Fibroblast of skin of right biceps (primary cell): Measurements from ENCODE around the gene CACNA2D4.

Experiments used
- DNase-seq: peaks from one replicate; pipeline ENCODE4 v3.0.0-alpha.2; 2013

The CACNA2D4 gene

DNA sequence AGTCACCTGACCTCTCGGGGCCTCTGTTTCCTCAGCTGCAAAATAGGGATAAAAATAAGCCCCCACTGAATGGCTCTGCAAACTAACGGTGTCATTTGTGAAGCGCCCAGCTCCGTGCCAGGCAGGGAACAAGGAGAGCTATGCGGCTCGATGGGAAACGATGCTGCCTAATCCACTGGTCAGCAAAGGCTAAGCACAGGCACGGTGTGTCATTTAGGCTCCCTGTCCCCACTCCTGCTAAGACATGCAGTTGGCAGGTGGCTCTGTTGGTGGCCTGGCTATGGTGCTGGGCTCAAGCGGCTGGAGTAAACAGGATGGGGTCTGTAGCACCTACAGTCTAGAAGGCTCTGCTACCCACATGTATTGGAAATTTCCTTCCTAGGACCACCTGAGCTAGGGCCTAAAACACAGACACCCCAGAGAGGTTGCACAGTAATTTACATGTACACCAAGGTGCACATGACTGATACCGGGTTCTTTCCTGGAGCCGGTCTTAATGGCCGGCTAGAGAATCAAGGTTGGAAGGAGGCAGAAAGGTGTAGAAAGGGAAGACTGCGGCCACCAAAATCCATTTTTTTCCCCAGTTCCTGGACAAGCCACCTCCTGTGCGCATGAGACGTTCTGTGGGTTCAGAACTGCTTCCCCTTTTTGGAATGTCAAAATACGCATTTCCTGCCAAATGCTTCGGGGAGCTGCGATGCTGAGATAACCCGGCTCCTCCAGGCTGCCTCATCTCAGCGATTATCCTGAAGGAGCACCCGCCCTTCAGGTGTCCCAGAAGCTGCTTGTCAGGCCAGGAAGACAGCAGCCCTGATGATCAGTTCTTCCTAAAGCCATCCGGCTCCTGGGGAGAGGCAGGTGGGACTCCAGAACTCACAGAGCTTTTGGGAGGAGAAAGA is 1.0 kb downstream of the CACNA2D4 start:
- DNase-seq = no peak

DNA sequence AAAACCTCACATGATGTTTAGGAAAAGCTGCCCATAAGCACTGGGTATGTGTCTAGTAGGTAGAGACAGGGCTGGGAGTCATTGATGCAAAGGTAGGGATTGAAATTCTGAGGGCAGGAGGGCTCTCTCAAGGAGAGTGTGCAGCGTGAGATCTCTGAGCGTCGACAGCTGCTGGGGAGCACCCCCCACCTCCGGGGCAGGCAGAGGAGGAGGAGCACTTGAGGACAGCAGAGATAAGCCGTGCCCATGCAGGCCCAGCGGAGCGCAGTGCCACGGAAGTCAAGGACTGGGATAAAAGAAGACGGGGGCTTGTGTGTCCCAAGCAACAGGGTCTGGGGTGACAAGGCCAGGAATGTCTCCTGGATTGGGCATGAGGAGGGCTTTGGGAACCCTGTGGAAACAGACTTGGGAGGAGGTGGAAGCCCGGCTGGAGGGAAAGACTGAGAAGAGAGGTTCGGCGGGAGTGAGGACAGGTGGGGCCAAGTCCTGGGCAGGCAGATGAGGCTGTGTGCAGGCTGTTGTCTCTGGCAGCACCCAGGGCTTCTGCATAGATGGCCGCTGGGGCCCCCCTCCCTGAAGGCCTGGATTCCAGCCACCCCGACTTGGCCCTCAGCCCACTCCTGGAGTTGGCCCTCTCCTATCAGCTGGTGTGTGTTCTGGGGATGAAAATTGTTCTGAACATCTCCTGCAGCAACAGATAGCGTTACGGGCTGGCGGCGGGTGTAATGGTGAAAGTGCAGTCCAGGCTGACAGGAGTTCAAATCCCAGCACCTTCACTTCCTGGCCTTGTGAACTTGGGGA is 1.9 kb downstream of the CACNA2D4 start:
- no peak for DNase-seq

DNA sequence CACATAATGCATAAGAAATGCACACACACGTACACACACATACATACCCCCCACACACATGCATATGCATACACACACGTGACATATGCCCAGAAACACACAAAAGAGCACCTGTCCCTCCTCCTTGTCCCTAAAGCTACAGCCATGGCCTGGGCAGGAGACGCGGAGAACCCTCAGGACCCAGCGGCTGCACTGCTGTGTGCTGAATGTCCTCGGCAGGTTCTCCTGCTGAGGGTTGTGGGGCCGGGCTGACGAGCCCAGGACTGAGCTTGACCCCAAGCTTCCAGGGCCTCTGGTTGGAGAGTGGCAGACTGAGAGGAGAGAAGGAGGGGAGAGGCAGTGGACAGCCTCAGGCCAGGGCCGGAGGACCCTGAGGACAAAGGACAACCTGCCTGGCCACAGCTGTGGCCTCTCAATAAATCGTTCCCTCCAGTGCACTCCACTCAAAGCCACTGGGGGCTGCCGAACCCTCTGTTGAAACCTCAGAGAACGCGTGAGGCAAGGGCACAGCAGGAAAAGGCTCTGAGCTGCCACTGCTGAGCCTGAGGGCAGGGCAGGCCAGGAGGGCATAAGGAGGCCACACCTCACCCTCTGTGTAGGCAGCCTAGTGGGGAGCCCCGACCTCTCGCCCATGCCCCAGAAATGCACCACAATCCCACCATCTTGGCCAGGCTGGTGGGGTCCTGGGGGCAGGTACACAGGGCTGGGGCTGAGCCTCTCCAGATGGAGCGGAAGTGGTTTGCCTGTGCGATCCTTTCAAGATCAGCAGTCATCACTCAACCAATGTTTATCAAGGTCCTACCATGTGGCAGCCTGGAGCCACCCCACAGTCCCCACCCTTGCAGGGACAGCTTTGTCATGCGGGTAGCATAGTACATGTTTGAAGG is 3.1 kb downstream of the CACNA2D4 start:
- DNase-seq = no peak

GRCh38 chr12:1914114-1914911 is 4.1 kb downstream of the CACNA2D4 start:
- DNase-seq = no peak

DNA sequence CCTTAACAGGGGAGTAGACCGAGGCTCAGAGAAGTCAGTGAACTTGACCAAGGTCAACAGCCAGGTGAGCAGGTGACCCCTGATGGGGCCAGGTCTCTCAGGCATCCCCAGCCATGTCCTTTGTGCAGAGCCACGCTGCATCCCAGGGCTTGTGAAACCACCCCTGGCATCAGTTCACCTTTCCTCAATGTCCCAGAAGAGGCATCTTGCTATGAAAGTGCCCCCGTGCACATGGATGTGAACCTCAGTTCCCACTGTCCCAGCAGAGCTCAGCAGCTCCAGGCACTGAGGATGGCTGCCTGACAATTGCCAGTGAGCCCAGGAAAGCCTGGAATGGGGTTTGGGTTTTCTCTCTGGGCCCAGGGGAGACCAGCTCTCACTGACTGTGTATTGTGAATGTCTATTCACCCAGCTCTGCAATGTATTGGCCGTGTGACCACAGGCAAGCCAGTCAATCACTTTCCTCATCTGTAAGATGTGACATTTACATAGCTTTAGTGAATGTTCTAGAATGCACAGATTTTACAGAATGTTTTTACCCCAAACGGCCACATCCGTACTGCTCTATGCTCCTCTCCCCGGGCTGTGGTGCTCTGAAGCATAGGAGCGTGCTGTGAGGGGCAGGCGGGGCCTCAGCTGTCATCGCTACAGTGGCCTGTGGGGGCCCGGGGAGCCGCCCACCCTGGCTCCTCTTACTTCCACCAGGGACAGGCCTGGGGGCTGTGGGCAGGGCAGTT is 4.9 kb downstream of the CACNA2D4 start:
- DNase-seq = no peak

- no peak for DNase-seq
These were observed 5.7 kb downstream of the CACNA2D4 start for GRCh38 chr12:1912580-1913376.

DNA sequence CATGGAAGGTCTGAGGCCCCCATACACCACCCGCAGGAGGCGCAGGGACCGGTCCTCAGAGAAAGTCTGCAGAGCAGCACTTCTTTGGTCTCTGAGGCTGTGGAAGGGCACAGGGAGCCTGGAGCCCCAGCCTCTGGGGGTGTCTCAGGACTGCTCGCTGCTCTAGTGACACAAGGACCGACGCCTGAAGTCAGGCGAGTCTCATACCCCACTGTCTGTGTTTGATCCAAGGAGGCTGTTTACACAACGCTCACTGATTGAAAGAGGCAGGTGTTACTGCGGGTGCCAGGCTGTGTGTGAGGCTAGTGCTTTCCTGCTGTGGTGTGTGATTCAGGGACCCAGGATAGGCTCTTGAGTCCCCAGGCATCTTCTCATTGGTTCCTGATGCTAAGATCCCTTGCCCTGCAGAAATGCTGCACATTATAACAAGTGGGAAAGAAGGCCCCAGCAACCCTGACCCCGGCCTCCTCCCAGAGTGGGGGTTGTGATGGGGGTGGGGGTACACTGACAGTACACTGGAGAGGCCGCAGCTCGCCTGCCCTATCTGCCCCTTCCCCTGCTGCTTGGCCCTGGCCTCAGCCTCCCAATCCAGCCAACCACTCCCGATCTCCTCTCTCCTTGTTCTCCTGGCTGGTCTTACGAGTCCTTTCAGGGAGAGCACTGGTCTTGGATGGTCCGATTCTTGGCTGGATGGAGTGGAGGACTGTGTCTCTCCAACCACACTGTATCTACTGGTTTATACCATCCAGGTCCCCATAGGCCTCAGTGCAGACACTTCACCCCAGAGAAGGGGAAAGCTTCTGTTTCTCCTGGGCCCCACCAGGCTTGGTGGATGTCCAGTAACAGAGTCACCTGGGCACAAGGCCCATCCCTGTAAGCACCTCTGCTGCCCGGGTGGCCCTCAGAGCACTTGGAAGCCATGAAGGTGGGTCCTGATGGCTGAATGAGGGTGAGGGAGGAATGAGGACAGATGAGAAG is 6.6 kb downstream of the CACNA2D4 start:
- DNase-seq = no peak

DNA sequence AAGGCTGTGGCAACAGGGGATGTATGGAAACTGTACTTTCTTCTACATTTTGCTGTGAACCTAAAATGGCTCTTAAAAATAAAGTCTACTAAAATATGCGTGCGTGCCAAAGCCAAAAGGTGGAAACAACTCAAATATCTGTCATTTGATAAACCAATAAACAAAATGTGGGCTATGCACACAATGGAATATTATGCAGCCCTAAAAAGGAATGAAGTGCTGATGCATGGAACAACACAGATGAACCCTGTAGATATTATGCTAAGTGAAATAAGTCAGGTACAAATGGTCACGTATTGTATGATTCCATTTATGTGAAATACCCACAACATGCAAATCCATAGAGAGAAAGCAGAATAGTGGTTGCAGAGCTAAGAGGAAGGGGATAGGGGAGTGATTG is 8.0 kb downstream of the CACNA2D4 start:
- DNase-seq = no peak

- no peak for DNase-seq
These were observed 9.7 kb downstream of the CACNA2D4 start for GRCh38 chr12:1908758-1909157.

DNA sequence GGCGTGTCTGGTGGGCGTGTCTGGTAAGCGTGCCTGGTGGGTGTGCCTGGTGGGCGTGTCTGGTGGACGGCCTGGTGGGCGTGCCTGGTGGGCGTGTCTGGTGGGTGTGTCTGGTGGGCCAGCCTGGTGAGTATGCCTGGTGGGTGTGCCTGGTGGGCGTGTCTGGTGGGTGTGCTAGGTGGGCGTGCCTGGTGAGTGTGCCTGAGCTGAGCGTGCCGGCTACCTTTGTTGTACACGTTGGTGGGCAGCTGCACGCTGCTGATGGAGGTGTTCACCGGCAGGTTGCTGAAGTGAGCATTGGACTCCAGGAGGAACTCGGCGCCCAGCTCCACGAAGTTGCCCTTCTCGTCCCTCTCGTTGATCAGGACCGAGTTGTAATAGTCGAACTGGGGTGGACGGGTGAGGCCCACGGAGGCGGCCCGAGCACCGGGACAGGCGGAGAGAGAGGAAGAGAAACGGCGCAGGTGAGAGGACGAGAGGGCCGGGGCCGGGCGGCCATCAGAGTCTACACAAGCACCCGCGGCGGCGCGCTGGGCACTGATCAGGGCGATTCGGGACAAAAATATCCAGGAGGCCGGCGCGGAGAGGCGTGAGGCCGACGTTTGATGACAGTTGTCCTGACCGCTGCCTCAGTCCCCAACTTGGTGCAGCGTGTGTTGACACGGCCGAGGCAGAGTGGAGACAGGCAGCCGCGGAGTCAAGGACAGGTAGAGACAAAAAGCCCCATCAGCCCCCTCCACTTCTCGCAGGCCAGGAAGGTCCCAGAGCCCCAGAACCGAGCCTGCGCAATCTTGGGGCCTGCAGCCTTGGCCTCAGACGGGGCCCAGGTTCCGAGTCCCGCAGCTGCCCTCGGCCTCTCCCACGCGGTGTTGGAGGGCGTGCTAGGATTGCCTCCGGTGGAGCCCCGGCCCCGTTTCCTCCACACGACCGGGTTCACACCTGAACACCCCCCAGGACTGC is 10.5 kb downstream of the CACNA2D4 start:
- peak; percentile 8 for DNase-seq

DNA sequence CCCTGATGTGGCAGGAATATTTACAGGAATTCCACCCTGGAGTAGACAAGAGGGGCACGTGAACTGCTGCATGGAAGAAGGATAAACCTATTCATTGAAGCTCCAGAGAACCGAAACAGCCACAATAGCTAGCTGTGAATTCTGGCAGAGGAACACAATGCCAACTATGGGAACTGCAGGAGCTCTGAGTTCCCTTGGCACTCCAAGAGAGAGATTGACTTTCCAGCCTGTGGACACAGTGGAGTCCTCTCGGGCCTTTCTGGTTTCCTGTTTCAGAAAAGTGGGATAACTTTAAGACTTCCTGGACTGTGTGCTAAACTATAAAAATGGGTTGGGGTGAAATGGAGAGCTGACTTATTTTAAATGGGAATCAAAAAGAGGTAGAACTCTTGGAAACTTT is 11.9 kb downstream of the CACNA2D4 start:
- DNase-seq = no peak

GRCh38 chr12:1904875-1905274 is 13.6 kb downstream of the CACNA2D4 start:
- no peak for DNase-seq

GRCh38 chr12:1896964-1897363 is 21.5 kb downstream of the CACNA2D4 start:
- no peak for DNase-seq

- no peak for DNase-seq
These were observed 27.6 kb downstream of the CACNA2D4 start for GRCh38 chr12:1890810-1891209.

DNA sequence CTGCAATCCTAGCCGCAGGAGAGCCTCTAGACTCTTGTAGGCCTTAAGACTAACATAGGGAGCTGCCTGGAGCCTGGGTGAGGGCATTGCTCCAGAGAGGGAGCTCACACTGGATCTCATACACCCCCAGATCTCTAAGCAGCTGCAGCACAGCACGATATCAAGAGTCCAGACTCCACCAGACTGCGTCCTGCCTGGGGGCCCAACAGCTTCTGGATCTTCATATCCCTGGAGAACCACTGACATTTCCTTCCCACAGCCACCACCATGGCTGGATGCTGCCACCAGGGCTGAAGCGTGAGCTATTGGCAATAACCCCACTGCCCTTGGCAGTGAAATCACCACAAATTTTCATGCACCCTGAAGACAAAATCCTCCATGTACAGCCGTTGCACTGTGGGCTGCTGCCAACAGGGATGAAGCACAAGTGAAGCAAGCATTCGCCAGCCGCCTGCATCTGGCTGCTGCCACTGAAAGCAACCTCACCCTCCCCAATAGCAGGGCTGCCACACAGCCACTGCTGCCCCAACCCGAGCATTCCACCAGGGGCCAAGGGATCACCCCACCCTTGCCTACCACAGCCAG is 28.2 kb downstream of the CACNA2D4 start:
- no peak for DNase-seq

GRCh38 chr12:1888923-1889322 is 29.5 kb downstream of the CACNA2D4 start:
- DNase-seq = no peak

GRCh38 chr12:1886396-1887008 is 31.9 kb downstream of the CACNA2D4 start:
- no peak for DNase-seq
